H1 (cell line): ENCODE measurements around the gene NHSL2. TPM values are rescaled to one million over a fixed set of nuclear protein-coding genes. Genes with fewer than 3 reads are reported as not detected.

ENCODE experiments used
- CEBPB ChIP-seq: IDR thresholded peaks from 2 replicates; pipeline ENCODE4 v1.6.1; 2012; ENCODE audit warnings: low read depth, low read length
- HDAC2 ChIP-seq, 2 experiments: fragments of 300-600 bp in 1 of 2; sonication (generic) in 1 of 2; IDR thresholded peaks; 2 replicates each; pipeline ENCODE4 v1.6.1; 2011 to 2012; ENCODE audit warnings: low read depth in 2 of 2, low read length in 2 of 2, mild to moderate bottlenecking in 2 of 2, moderate library complexity in 2 of 2, borderline replicate concordance in 1 of 2, inconsistent platforms in 1 of 2
- JUN ChIP-seq: IDR thresholded peaks from 2 replicates; pipeline ENCODE4 v1.6.1; 2011; ENCODE audit warnings: low read depth, mild to moderate bottlenecking, improper control_type of control experiment, low read length
- KDM1A ChIP-seq: fragments of 200-600, 300-600 bp; sonication (generic); IDR thresholded peaks from 2 replicates; pipeline ENCODE4 v1.7.1; 2016; ENCODE audit warnings: mild to moderate bottlenecking, low read length, borderline replicate concordance
- SAP30 ChIP-seq: fragments of 300-600 bp; sonication (generic); IDR thresholded peaks from 2 replicates; pipeline ENCODE4 v1.7.1; 2012; ENCODE audit warnings: low read length, moderate library complexity, mild to moderate bottlenecking, inconsistent platforms; ENCODE audit not compliant: insufficient read depth, insufficient replicate concordance
- SP2 ChIP-seq: IDR thresholded peaks from 2 replicates; pipeline ENCODE4 v1.6.1; 2012; ENCODE audit warnings: mild to moderate bottlenecking, low read length, inconsistent platforms
- SRF ChIP-seq: IDR thresholded peaks from 2 replicates; pipeline ENCODE4 v1.6.1; 2011; ENCODE audit warnings: mild to moderate bottlenecking, low read depth, low read length, moderate library complexity
- SUZ12 ChIP-seq: fragments of 200-600 bp; sonication (generic); IDR thresholded peaks from 2 replicates; pipeline ENCODE4 v1.6.1; 2012; ENCODE audit warnings: mild to moderate bottlenecking, inconsistent platforms, low read length, moderate library complexity, mixed read lengths
- TAF1 ChIP-seq: IDR thresholded peaks from 2 replicates; pipeline ENCODE4 v1.6.1; 2011; ENCODE audit warnings: mild to moderate bottlenecking, low read depth, low read length
- YY1 ChIP-seq: IDR thresholded peaks from 2 replicates; pipeline ENCODE4 v1.6.1; 2011; ENCODE audit warnings: low read depth, mild to moderate bottlenecking, low read length
- polyA plus RNA-seq, 7 experiments: library from polyadenylated mRNA; depleted of rRNA in 3 of 7; stranded (reverse) in 5 of 7; unstranded in 2 of 7; fragments of >200 nt in 5 of 7; fragments of 200-250 nt in 2 of 7; gene quantifications; 1 replicate in 5 of 7; 2 replicates in 1 of 7; 4 replicates in 1 of 7; pipeline versions ENCODE4 v1.2.1 to v1.2.3, GENCODE V29; 2011 to 2013; ENCODE audit warnings: missing spikeins in 2 of 7, mixed read lengths in 2 of 7
- total RNA-seq: library from RNA; stranded (reverse); fragmentation: NEBNext Ultra II Directional; extraction: Animal tissue kit (Norgen Biotek cat#: 25700); gene quantifications from 2 replicates; pipeline ENCODE4 v1.2.1, GENCODE V29; 2021
- TF ChIP-seq, protein P1 (sequence below): fragments of 300-600 bp; sonication (generic); IDR thresholded peaks from 2 replicates; pipeline ENCODE4 v1.7.1; 2012; ENCODE audit warnings: low read length, moderate library complexity, mild to moderate bottlenecking, inconsistent platforms; ENCODE audit not compliant: insufficient replicate concordance
- TF ChIP-seq, protein P2 (sequence below): IDR thresholded peaks from 2 replicates; pipeline ENCODE4 v1.6.1; 2012; ENCODE audit warnings: inconsistent platforms

NHSL2 gene
- total and polyA plus RNA-seq, 2 of the 8 experiments (the other 6 are each of a cell fraction or from before 2014, with no cell fraction given): 3.7 to 7.2 TPM

DNA sequence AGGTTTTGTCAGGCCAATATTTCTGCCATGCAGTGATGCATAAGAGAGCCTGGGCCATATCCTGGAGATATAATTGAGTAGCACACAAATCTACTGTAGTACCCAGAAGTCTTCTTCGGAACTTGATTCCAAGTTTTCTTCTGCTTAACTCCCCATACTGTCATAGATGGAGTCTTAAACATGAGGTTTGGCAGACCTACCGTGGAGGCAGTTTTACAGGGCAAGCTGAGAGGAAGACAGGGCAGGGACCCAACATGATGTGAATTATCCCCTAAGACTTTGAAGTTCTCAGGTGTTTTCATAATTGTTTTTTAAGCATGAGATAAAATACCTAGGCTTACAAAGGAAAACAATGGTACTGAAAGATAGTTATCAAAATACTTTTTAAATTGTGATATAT lies 18.2 kb downstream of the NHSL2 start (continued):
- TF ChIP-seq, protein P1, sequence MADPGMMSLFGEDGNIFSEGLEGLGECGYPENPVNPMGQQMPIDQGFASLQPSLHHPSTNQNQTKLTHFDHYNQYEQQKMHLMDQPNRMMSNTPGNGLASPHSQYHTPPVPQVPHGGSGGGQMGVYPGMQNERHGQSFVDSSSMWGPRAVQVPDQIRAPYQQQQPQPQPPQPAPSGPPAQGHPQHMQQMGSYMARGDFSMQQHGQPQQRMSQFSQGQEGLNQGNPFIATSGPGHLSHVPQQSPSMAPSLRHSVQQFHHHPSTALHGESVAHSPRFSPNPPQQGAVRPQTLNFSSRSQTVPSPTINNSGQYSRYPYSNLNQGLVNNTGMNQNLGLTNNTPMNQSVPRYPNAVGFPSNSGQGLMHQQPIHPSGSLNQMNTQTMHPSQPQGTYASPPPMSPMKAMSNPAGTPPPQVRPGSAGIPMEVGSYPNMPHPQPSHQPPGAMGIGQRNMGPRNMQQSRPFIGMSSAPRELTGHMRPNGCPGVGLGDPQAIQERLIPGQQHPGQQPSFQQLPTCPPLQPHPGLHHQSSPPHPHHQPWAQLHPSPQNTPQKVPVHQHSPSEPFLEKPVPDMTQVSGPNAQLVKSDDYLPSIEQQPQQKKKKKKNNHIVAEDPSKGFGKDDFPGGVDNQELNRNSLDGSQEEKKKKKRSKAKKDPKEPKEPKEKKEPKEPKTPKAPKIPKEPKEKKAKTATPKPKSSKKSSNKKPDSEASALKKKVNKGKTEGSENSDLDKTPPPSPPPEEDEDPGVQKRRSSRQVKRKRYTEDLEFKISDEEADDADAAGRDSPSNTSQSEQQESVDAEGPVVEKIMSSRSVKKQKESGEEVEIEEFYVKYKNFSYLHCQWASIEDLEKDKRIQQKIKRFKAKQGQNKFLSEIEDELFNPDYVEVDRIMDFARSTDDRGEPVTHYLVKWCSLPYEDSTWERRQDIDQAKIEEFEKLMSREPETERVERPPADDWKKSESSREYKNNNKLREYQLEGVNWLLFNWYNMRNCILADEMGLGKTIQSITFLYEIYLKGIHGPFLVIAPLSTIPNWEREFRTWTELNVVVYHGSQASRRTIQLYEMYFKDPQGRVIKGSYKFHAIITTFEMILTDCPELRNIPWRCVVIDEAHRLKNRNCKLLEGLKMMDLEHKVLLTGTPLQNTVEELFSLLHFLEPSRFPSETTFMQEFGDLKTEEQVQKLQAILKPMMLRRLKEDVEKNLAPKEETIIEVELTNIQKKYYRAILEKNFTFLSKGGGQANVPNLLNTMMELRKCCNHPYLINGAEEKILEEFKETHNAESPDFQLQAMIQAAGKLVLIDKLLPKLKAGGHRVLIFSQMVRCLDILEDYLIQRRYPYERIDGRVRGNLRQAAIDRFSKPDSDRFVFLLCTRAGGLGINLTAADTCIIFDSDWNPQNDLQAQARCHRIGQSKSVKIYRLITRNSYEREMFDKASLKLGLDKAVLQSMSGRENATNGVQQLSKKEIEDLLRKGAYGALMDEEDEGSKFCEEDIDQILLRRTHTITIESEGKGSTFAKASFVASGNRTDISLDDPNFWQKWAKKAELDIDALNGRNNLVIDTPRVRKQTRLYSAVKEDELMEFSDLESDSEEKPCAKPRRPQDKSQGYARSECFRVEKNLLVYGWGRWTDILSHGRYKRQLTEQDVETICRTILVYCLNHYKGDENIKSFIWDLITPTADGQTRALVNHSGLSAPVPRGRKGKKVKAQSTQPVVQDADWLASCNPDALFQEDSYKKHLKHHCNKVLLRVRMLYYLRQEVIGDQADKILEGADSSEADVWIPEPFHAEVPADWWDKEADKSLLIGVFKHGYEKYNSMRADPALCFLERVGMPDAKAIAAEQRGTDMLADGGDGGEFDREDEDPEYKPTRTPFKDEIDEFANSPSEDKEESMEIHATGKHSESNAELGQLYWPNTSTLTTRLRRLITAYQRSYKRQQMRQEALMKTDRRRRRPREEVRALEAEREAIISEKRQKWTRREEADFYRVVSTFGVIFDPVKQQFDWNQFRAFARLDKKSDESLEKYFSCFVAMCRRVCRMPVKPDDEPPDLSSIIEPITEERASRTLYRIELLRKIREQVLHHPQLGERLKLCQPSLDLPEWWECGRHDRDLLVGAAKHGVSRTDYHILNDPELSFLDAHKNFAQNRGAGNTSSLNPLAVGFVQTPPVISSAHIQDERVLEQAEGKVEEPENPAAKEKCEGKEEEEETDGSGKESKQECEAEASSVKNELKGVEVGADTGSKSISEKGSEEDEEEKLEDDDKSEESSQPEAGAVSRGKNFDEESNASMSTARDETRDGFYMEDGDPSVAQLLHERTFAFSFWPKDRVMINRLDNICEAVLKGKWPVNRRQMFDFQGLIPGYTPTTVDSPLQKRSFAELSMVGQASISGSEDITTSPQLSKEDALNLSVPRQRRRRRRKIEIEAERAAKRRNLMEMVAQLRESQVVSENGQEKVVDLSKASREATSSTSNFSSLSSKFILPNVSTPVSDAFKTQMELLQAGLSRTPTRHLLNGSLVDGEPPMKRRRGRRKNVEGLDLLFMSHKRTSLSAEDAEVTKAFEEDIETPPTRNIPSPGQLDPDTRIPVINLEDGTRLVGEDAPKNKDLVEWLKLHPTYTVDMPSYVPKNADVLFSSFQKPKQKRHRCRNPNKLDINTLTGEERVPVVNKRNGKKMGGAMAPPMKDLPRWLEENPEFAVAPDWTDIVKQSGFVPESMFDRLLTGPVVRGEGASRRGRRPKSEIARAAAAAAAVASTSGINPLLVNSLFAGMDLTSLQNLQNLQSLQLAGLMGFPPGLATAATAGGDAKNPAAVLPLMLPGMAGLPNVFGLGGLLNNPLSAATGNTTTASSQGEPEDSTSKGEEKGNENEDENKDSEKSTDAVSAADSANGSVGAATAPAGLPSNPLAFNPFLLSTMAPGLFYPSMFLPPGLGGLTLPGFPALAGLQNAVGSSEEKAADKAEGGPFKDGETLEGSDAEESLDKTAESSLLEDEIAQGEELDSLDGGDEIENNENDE: no peak
- no peak for TF ChIP-seq TAF1
- TF ChIP-seq SP2: no peak
- no peak for TF ChIP-seq SAP30
- TF ChIP-seq, protein P2, sequence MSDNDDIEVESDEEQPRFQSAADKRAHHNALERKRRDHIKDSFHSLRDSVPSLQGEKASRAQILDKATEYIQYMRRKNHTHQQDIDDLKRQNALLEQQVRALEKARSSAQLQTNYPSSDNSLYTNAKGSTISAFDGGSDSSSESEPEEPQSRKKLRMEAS: no peak
- no peak for TF ChIP-seq YY1
- no peak for TF ChIP-seq HDAC2 (IDR thresholded peaks at IDR 0.05; ENCODE audit: borderline replicate concordance in 1 of 2, low read depth in 2 of 2, low read length in 2 of 2)
- TF ChIP-seq SUZ12: no peak
- TF ChIP-seq CEBPB: no peak
- no peak for TF ChIP-seq JUN
- no peak for TF ChIP-seq SRF
- no peak for TF ChIP-seq KDM1A
